A204.1 (cell line): Measurements from ENCODE around the gene TLX2.
"Not testable (repeated sequence)": the region's sequence is repeated elsewhere in the genome, so short reads cannot be mapped to it uniquely, and the experiment has no call there.

ENCODE experiments used
- FAIRE-seq: peaks from 2 replicates; lab custom pipeline; 2012; peaks lifted over from hg19 to GRCh38; lab: Jason Lieb, UNC

TLX2 gene

DNA sequence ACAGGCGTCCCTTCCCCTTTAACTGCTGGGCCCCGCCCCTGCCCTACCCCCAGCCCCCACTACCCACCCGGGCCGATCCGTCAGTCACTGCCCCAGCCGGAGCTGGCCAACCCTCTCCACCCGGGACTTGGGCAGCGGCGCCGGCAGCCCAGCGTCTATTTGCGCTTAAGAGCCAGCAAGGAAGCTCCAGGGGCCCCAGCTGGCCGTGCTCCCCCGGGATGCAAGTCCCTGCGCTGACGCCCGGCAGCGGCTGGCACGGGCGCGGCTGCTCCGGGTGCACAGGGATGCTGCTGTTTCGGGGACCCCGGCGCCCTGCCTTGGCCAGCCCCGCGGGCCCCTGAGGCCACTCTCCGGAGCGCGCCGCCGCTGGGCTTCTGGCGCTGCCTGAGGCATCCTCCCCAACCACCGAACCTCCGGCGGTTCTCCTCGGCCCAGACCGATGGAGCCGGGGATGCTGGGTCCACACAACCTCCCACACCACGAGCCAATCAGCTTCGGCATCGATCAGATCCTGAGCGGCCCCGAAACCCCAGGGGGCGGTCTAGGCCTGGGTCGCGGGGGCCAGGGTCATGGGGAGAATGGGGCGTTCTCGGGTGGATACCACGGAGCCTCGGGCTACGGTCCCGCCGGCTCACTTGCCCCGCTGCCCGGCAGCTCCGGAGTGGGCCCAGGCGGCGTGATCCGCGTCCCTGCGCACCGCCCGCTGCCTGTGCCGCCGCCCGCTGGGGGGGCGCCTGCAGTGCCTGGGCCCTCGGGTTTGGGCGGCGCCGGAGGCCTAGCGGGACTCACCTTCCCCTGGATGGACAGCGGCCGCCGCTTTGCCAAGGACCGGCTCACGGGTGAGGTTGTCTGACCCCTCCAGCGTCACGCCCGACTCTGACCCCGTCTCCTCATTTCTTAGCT lies at the start of gene TLX2:
TLX2 (plus strand) TSS at position 83 of the 903 bp plus-strand sequence; CDS start at position 440, 357 bp downstream.
- no peak for FAIRE-seq

DNA sequence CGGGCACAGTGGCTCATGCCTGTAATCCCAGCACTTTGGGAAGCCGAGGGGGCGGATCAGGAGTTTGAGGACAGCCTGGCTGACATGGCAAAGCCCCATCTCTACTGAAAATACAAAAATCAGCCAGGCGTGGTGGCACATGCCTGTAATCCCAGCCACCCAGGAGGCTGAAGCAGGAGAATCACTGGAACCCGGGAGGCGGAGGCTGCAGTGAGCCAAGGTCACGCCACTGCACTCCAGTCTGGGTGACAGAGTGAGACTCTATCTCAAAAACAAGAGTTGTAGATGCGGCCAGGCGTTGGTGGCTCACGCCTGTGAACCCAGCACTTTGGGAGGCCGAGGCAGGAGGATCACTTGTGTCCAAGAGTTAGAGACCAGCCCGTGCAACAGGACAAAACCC lies 43.5 kb upstream of the TLX2 start:
- FAIRE-seq: not testable (repeated sequence)

DNA sequence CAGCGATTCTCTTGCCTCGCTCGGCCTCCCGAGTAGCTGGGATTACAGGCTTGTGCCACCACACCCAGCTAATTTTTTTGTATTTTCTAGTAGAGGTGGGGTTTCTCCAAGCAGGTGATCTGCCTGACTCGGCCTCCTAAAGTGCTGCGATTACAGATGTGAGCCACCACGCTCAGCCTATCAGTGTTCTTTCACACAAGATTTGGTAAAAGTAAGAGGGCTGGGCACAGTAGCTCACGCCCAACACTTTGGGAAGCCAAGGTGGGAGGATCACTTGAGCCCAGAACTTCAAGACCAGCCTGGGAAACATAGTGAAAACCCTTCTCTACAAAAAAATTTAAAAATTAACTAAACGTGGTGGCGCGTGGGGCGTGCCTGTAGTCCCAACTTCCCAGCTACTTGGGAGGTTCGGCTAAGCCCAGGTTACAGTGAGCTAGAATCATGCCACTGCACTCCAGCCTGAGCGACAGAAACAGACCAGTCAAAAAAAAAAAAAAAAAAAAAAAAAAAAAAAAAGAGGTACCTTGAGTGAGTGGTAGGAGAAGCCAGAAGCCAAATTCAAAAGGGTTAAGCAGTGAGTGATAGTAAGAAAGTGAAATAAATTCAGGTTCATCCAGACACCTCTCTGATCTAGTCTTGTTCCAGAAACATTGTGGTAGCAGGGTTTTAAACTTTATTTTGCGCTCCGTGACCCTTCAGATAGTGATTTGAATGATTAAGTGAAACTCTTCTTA lies 42.8 kb upstream of the TLX2 start:
- no peak for FAIRE-seq

DNA sequence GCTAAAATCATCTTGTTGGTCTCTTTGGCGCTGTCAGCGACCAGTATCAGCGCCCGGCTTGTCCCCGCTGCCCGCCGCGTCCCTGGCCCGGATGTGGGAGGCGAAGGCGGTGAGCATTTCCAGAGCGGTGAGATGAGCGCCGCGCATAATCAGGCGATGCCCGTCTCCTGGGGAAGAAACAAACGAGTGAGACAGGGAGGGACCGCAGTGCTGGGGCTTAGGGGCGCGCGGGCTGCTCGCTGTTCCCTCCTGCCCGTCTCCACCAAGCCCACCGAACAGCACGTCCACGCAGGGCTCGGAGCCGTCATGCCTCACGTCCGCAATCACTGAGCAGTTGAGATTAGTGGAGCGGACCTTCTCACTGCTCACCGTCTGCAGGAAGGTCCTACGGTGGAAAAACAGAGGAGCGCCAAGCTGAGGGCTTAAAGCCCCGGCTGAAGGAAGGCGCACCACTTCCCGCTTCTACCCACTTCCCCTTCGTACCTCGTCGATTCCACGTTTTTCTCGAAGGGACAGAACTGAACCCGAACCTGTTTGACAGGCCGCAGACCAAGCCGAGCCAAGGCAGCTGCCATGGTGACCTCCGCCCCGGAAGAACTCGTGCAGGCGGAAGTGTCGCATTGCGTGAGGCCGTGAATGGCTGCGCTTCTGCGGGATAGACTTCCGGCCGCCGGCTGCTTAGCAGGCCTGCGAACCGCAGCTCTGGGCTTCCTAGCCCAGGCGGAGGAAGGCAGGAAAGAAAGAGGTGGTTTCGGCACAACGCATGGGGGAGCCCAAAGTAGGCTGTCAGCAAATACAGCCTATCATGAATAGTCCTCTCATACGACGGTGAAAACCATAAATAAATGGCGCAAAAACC lies 41.9 kb upstream of the TLX2 start, which contains the start of gene MRPL53:
MRPL53 (minus strand) TSS at position 595 of the 859 bp plus-strand sequence; CDS start at position 575, 20 bp downstream.
- no peak for FAIRE-seq

DNA sequence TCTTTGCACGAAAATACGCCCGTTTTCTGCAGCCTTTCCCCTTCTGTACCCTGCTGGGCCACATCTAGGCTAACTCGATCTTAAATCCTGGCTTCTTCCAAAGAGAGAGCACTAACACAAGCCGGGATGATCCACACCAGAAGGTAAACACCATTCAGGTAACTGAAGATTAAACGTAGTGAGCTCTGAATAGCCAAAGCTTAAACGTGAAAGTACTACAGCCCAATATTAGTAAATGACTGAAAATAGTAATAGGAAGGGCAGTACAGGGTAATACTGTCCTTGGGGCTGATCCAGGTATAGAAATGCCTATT lies 41.3 kb upstream of the TLX2 start:
- no peak for FAIRE-seq

DNA sequence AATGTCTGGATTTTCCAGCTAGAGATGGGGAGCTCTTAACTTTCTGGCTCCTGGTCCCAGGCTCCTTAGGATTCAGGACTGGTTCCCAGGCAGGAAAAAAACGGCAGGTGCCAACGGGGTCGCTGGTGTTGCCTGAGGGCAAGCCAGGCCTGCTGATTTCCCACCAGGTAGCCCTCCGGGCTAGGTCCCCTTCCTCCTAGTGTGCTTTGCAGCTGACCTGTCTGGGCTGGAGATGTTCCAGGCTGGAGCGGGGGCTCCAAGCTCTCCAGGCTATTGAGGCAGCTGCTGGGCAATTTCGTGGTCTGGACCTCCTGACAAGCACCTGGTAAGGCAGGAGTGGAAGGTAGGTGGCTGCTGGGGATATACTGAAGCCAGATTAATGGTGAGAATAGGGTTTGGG lies 39.8 kb upstream of the TLX2 start:
- no peak for FAIRE-seq

DNA sequence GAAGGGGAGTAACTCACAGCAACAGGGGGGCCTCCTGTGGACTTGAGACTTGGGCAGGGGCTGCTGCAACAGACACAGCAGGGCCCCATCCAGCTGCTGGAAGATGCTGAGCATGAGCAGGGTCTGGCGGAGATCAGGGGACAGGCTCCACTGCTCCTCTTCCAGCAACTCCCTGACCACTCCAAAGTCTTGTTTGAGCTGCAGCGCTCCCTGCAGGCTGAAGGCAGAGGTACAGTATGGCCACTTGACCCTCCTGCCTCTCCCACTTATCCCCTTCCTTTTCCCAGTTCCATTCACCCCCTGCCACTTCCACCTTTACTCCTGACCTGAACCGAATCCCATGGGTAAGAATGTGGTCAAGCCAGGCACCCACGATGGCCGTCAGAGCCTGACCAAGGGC lies 39.4 kb upstream of the TLX2 start:
- no peak for FAIRE-seq

DNA sequence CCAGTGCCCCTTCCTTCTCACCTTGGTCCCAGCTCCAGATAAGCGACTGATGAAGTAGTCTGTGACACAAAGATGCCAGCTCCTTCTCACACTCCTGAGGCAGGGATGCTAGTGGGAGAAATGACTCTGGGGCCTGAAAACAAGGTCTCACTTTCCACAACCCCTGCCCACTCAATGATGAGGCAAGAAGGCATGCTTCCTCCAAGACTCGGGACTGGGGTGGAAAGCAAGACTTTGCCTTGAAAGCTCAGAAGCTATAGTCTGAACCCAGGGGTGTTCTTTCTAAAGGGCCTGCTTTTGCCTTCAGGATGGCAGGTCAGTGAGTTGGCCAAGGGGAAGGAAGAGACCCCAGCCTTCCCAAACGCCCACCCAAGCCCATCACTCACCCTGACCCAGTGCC lies 32.8 kb upstream of the TLX2 start:
- FAIRE-seq: no peak

DNA sequence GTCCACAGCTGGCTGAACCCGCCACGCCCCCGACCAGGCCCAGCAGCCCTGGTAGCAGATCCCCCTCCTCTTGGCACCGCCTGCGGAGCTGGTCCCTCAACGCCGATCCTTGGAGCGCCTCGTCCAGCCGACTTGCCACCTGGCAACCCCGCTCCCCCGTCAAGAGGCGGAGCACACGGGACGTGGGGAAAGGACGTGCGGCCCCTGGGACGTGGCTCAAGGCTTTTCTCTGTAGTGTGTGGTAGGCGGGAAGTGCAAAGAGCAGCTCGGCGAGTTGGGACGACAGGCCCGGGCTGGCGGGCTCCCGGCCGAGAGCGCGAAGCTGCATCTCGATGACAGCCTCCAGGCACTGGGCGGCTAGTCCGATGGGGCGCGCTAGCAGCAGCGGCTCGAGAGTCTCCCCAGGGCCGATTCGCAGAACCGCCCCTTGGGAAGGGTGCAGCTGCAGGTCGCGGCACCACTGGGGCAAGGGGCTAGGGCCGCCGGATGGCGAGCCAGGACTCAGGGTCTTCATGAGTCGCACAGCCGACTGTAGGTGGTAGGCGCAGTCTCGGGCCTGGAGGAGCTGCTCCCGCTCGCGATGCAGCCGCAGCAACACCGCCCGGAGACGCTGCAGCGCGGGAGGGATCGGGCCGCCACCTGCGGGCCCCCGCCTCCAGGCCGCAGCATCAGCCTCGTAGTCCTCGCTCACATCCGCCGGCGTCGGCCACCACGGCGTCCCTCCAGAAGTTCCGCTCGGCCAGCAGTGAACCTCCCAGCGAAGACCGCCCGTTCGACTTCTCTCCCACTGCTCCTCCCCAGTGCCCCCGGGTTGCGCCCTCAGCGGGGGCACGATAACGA lies 32.1 kb upstream of the TLX2 start:
- no peak for FAIRE-seq

DNA sequence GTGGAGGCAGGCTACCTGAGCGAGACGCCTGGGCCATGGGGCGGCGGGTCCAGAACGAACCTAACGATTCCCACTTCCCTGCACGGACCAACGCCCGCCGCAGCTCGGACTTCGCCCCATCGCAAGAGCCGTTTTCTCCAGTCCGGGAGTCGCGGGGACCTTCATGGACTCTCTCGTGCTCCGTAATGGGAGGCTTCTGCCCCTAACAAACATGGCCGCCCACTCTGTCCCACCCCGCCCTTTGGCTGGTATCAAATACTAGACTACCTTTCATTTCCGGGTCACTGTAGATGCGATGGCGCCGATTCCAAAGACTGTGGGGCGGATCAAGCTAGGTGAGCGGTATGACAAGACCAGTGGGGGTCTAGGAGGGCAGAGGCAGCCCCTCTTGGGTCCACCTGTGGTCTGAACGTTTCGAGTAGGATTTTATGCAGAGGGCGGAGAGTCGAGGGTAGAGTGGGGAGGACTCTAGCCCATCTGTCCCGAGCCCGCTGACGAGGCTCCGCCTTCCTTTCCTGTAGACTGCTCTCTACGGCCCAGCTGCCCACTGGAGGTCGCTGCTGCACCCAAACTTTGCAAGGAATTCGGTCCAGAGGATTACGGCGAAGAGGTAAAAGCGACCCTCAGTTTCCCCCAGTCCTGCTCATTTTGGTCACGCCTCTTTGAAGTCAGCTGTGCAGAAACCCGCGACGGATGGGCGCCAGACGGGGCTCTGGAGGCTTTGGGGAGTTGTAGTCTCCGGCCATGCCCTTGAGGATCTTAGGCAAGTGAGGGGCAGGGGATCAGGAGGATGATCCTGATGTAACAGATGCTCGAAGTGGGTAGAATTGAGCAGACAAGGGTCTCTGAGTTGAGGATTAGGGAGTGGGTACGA lies 31.2 kb upstream of the TLX2 start, which contains the start of the genes CCDC142 and TTC31:
CCDC142 (minus strand) TSS at position 198 of the 874 bp plus-strand sequence; CDS start at position 37, 161 bp downstream.
TTC31 (plus strand) TSS at position 281 of the 874 bp plus-strand sequence; CDS start at position 296, 15 bp downstream.
- FAIRE-seq: peak; percentile 57

DNA sequence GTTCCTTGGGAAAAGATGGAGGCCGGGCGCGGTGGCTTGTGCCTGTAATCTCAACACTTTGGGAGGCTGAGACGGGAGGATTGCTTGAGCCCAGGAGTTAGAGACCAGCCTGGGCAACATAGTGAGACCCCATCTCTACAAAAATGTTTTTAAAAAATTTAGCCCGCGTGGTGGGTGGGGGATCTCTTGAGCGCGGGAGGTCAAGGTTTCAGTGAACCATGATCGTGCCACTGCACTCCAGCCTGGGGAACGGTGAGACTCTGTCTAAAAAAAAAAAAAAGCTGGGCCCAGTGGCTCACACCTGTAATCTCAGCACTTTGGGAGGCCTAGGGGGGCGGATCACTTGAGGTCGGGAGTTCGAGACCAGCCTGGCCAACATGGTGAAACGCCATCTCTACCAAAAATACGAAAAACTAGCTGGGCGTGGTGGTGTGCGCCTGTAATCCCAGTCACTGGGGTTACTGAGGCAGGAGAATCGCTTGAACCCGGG lies 30.5 kb upstream of the TLX2 start:
- not testable (repeated sequence) for FAIRE-seq

DNA sequence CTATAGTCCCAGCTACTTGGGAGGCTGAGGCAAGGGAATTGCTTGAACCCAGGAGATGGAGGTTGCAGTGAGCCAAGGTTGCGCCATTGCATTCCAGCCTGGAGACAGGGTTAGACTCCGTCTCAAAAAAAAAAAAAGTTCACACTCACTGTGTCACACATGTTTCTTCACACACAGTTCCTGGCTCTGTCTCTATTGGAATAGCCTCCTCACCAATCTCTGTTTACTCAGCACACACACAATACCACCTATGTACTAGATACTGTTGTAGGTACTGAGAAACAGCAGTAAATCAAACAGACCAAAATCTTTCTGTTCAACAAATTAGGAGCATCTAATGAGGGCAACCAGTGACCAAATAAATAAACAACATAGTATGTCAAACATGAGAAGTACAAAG lies 28.1 kb upstream of the TLX2 start:
- FAIRE-seq: no peak

DNA sequence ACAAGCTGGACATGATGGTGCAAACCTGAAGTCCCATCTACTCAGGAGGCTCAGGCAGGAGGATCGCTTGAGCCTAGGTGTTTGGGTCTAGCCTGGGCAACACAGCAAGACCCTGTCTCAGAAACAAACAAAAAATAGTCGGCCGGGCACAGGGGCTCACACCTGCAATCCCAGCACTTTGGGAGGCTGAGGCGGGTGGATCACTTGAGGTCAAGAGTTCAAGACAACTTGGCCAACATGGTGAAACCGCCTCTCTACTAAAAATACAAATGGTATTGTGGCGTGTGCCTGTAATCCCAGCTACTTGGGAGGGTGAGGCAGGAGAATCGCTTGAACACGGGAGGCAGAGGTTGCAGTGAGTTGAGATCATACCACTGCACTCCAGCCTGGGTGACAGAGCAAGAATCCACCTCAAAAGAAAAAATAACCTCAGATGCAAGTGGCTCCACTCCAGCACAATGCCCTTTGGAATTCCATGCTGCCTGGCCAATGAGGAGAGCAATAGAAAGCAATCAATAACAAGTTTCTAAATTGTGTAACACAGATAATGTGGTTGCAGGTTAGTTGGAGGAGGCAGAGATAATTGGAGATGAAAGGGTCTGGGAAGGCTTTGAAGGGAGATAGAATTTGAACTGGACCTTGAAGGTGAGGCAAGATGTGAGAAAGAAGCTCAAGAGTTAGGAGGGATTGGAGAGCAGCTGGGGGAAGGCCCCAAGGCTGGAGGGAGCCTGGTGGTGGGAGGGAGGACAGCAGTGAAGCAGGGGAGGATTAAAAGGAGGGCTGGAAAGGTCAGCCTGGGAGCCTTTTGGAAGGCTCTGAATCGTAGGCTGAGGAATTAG lies 25.4 kb upstream of the TLX2 start:
- no peak for FAIRE-seq

DNA sequence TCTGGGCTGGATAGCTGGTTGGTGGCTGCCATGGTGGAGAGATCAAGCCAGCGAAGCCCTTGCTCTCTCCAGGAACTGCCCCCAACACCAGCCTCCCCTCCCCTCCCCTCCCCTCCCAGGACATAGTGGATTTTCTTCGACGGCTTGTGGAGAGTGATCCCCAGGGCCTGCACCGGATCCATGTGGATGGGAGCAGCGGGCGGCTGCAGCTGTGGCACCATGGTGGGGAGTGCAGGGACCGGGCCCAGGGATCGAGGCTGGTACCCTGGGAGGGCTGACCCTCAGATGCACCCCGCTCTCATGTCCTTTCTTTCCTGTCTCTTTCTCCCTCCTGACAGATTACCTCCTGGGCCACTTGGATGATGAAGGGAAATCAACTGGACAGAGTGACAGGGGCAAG lies 24.3 kb upstream of the TLX2 start:
- FAIRE-seq: no peak

DNA sequence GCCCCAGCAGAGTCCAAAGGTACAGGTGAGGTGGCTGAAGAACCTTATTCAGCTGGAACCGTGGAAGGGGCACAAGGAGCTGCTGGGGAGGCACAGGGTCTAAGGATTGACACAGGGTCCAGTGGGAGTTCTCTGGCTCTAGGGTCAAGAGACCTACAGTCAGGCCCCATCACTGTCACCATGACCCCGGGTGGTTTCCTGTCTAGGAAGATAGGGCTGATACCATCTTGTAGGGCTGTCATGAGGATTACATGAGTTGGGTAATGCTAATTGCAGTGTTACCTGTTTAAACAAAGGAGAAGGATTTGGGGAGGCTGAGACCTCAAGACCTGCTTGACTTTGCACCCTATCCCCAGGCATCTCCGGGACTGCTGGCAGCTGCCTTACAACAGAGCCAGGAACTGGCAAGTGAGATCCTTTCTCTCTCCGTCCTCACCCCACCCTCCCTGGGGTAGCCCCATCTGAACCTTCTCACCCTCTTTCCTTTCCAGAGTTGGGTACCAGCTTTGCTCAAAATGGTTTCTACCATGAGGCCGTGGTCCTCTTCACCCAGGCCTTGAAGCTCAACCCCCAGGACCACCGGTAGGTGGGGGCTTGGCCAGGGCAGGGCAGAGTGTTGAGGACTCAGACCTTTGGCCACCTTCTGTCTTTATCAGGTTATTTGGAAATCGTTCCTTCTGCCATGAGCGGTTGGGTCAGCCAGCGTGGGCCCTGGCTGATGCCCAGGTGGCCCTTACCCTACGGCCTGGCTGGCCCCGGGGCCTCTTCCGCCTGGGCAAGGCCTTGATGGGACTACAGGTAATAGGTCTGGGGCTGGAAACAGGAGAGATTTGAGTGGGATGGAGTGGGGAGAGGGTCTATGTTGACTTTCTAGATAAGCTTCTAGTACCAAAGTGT lies 22.4 kb upstream of the TLX2 start:
- no peak for FAIRE-seq

DNA sequence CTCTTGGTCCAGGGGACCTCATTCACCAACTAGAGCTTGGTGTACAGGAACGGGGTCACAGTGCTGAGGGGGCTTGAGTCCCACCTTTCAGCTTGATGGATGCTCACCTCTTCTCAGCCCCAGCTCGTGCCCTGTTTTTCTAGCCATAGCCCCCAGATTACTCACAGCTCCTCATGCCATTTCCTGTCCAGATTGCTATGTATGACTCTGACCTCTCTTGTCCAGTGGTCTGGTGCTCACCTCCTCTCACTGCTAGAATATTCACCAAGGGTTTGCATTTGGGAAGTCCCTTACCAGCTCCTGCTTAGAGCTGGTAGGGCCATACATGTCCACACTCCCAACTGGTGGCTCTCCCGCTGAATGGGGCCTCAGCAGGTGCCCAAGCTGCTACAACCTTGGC lies 20.7 kb upstream of the TLX2 start:
- no peak for FAIRE-seq

DNA sequence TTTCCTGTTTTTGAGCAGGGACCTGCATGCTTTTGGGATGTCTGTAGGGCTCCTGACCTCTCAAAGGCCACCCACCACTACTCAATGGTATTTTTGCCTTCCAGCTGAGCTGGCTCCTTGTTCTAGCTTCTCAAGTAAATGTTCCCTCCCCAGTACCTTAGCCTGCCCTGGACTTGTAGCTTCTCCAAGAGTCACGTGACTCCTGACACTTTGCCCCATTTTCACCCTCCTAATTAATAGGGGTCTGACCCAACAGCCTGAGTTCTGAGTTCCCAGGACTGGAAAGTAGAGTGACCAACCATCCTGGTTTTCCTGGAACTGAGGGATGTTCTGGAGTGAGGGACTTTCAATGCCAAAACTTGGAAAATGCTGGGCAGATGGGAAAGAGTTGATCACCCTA lies 18.8 kb upstream of the TLX2 start:
- FAIRE-seq: no peak
